HG02642 (cell line): ENCODE data around the gene KRTAP19-6.
"Not testable (repeated sequence)": the region's sequence is repeated elsewhere in the genome, so short reads cannot be mapped to it uniquely, and the experiment has no call there.

Experiments used
- ATAC-seq: cut with Tn5 transposase; IDR thresholded peaks from one replicate; pipeline ENCODE4 v1.9.1; 2021; ENCODE audit warnings: mild to moderate bottlenecking; ENCODE audit not compliant: unreplicated experiment, poor library complexity

The KRTAP19-6 gene

DNA sequence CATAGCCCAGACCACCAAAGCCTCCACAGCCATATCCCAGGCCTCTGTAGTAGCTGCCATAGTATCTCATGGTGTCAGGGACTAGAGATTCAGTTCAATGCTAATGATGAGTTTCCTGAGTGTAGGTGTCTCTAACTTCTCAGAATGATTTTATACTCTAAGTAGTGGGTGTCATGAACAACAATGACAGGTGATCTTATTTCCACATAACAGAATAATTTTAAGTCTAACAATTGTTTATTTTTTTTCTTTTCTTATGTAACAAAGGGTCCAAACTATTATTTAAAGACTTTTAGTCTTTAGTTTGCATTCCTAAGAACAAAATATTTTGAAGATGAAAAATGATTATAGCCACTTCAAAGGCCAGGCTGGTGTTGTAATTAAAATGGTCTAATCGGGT lies at the start of gene KRTAP19-6:
Gene KRTAP19-6, minus strand, starts transcription at position 101 of the 400 bp plus-strand sequence. Its CDS starts 31 bp downstream, at position 70.
- no peak for ATAC-seq

DNA sequence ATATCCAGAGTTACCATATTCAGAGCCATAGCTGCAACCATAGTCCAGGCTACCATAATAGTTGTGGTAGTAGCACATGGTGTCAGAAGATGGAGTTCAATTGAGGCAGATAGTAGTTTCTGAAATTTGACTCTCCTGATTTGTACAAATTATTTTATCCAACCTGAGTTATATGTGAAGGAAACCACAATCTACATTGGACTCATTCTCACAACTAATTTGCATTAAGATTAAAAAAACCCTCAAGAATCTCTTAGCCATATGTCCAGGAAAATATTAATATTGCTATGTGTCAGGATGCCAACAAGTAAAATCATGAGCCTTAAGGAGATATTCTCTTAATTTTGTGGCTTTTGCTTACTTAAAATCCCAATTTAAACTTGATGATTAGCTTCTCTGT lies 48.6 kb upstream of the KRTAP19-6 start, which contains the start of gene KRTAP22-2:
Gene KRTAP22-2, minus strand, starts transcription at position 101 of the 400 bp plus-strand sequence.
- ATAC-seq, result no peak

- no peak for ATAC-seq
Observed at GRCh38 chr21:30582870-30583269, 41.2 kb upstream of the KRTAP19-6 start.

- ATAC-seq, result no peak
Observed at GRCh38 chr21:30580132-30580531, 38.5 kb upstream of the KRTAP19-6 start.

DNA sequence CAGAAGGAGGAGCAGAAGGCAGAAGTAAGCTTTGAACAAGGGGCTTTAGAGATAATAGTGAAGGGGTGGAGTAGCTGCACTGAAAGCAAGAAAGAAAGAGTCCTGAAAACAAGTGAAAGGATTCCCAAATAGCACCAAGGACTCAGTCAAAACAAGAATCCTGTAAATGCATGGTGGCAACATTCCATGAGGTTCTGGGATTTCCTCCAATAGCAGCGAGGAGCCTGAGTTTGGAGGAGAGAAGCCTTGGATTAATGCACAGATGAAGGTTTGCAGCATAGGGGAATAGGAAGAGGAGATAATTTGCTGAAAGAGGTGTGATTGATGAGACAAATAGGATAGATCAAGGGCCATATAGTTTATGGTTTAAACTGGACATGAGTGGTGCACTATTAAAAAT lies 37.7 kb upstream of the KRTAP19-6 start:
- ATAC-seq, result no peak

- no peak for ATAC-seq
Observed at GRCh38 chr21:30577766-30578165, 36.1 kb upstream of the KRTAP19-6 start.

DNA sequence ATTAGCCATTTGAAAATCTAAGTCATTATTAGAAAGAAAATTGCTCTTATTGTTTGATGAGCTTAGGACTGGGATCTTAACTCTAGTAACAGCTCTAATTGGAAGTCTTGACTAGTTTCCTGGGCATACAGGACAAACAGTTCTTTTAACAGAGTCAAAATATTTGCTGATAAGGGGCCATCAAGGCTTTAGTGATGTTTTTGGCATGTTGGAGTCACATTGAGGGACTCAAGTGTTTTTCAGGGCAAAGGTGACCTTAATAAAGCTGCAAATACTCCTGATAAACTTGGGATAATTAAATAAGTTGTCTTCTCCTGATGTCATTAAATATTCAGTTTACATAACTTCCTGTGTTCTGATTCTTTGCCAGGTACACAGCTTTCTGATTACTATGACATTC lies 26.0 kb upstream of the KRTAP19-6 start:
- no peak for ATAC-seq

- no peak for ATAC-seq
Observed at GRCh38 chr21:30563630-30564029, 22.0 kb upstream of the KRTAP19-6 start.

- ATAC-seq, result no peak
Observed at GRCh38 chr21:30563072-30563471, 21.4 kb upstream of the KRTAP19-6 start.

- ATAC-seq, result no peak
Observed at GRCh38 chr21:30561957-30562356, 20.3 kb upstream of the KRTAP19-6 start.

GRCh38 chr21:30561264-30561895 lies 19.7 kb upstream of the KRTAP19-6 start, which contains the start of gene KRTAP19-7:
Gene KRTAP19-7, minus strand, starts transcription at chr21:30561314. Its CDS starts 25 bp downstream, at chr21:30561289.
- ATAC-seq, result no peak

GRCh38 chr21:30555095-30555494 lies 13.4 kb upstream of the KRTAP19-6 start:
- no peak for ATAC-seq

GRCh38 chr21:30552782-30553181 lies 11.1 kb upstream of the KRTAP19-6 start:
- no peak for ATAC-seq

DNA sequence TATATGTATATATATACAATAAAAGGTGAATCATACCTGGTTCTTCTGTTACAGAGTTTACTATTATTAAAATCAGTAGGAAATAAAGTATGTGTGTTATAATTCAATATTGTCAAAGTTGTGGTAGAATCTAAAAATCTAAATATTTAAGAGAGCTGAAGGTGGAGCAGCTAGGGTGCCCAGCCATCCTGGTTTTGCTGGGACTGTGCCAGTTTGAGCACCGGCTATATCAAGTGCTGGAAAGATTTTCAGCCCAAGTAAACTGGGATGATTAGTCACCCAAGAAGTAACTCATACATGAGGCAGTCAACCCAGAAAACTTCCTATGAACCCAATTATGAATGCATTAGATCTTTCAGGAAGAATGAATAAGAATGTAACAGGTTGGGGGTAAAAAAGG lies 22.8 kb downstream of the KRTAP19-6 start:
- no peak for ATAC-seq

DNA sequence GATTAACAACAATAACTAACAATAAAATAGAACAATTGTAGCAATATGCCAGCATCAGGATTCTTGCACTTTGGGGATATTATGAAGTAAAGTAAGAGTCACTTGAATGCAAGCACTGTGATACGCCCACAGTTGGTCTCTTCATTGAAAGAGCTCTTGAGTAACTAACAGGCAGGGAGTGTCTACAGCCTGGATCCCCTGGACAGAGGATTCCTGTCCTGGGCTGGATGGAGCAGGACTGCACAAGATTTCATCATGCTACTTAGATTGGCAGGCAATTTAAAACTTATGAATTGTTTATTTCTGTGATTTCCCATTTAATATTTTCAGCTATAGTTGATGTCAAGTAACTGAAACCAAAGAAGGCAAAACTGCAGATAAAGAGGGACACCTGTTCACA lies 26.0 kb downstream of the KRTAP19-6 start:
- ATAC-seq, result no peak

- not testable (repeated sequence) for ATAC-seq
Observed at GRCh38 chr21:30505621-30506205, 36.0 kb downstream of the KRTAP19-6 start.

GRCh38 chr21:30502041-30502440 lies 39.6 kb downstream of the KRTAP19-6 start, which contains the start of gene KRTAP19-5:
Gene KRTAP19-5, minus strand, starts transcription at chr21:30502141. Its CDS starts 51 bp downstream, at chr21:30502090.
- no peak for ATAC-seq

DNA sequence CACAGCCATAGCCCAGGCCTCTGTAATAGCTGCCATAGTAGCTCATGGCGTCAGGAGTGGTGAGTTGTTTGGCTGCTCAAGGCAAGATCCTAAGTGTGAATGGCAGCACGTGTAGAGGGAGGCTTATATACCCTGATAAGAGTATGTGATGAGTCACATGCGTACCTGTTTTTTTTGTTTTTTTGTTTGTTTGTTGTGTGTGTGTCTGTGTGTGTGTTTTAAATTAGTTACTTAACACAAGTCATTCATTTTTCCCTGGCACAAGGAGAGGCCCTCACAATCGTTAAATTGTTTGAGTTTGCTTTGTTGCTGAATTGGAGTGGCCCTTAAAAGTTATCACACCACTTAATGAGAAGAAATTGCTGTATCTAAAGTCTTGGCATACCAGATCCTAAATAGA lies 44.6 kb downstream of the KRTAP19-6 start, which contains the start of gene KRTAP19-4:
Gene KRTAP19-4, minus strand, starts transcription at position 101 of the 400 bp plus-strand sequence. Its CDS starts 55 bp downstream, at position 46.
- ATAC-seq, result no peak

- ATAC-seq, result no peak
Observed at GRCh38 chr21:30491963-30492428, 49.7 kb downstream of the KRTAP19-6 start, which contains the start of gene KRTAP19-3. Gene KRTAP19-3, minus strand, starts transcription at chr21:30492013. Its CDS starts 56 bp downstream, at chr21:30491957.
